Transverse colon (tissue), 4 donors: ENCODE results near the gene TCAF2. TPM values are rescaled to one million over a fixed set of nuclear protein-coding genes. Genes with fewer than 3 reads are reported as not detected.
"Not testable (repeated sequence)": the region's sequence is repeated elsewhere in the genome, so short reads cannot be mapped to it uniquely, and the experiment has no call there.

ENCODE experiments used
- DNase-seq: peaks from one replicate; pipeline ENCODE4 v3.0.0-alpha.2; 2019
- H3K27ac ChIP-seq, 4 donors: fragments of 200-600 bp; sonication (generic); 2 replicates each; pipeline ENCODE4 v1.5.1; 2016 to 2018; ENCODE audit warnings: inconsistent platforms in 4 of 4
- H3K27me3 ChIP-seq: fragments of 200-600 bp; sonication (generic); 2 replicates; pipeline ENCODE4 v1.5.1; 2017; ENCODE audit warnings: inconsistent platforms
- H3K36me3 ChIP-seq, 4 donors: fragments of 200-600 bp; sonication (generic); 2 replicates each; pipeline ENCODE4 v1.5.1; 2017 to 2019; ENCODE audit warnings: inconsistent platforms in 4 of 4
- H3K4me1 ChIP-seq, 4 donors: fragments of 200-600 bp; sonication (generic); 2 replicates each; pipeline ENCODE4 v1.5.1; 2017 to 2020; ENCODE audit warnings: inconsistent platforms in 4 of 4
- H3K4me3 ChIP-seq, 4 donors: fragments of 200-600 bp; sonication (generic); 1 replicate in 1 of 4; 2 replicates in 3 of 4; pipeline versions ENCODE4 v1.5.1 to v1.6.1; 2017 to 2019; ENCODE audit warnings: inconsistent platforms in 4 of 4
- H3K9me3 ChIP-seq, 2 donors: fragments of 200-600 bp; sonication (generic); 2 replicates each; pipeline ENCODE4 v1.5.1; 2017 to 2019; ENCODE audit warnings: inconsistent platforms in 2 of 2
- WGBS, 2 donors: methylation state at CpG; one replicate each; pipeline ENCODE4 v1.1.5; 2018; ENCODE audit warnings: low coverage in 1 of 2; 5-methylcytosine and 5-hydroxymethylcytosine counted together
- in situ Hi-C, 4 donors: fragments of 200-750 bp; cut with MboI; loops; one replicate each; pipeline versions ENCODE4 v1.15.0 to v1.15.1; 2017; ENCODE audit warnings: low sequenced_read_pairs in 3 of 4, low pct_ligation_motif_present in 1 of 4, low pct_unique_long_range_greater_than_20kb in 1 of 4
- intact Hi-C: fragments of 100-400 bp; cut with DNase I; formaldehyde crosslinking; loops from one replicate; pipeline ENCODE4 v1.15.1; 2023; ENCODE audit warnings: low total_unique reads
- total RNA-seq, 4 donors: library from RNA; depleted of rRNA; stranded (reverse); fragments of >200 nt; gene quantifications; one replicate each; pipeline ENCODE4 v1.1.0, GENCODE V29; 2016
- TF ChIP-seq, protein P1 (sequence below), 5 experiments: fragments of 200-600 bp in 3 of 5; fragments of 450-650 bp in 2 of 5; sonication (generic) in 3 of 5; IDR thresholded peaks; 1 replicate in 2 of 5; 2 replicates in 3 of 5; pipeline ENCODE4 v1.5.1; 2016 to 2017; ENCODE audit warnings: antibody characterized with exemption in 5 of 5, inconsistent platforms in 3 of 5, mild to moderate bottlenecking in 2 of 5, moderate library complexity in 1 of 5

Gene TCAF2
- total RNA-seq, 4 donors from 2014 or later: 1.6 to 3.4 (median 3.2) TPM

GRCh38 chr7:143620058-143620457 lies 716 bp upstream of the TCAF2 start:
- H3K27me3 ChIP-seq, intact Hi-C loops, H3K9me3 ChIP-seq, H3K27ac ChIP-seq, H3K4me1 ChIP-seq, in situ Hi-C loops, DNase-seq, H3K36me3 ChIP-seq: not testable (repeated sequence)
- H3K4me3 ChIP-seq: peak overlapping the region in 1 of 4 donors; percentile 34
- WGBS, 2 donors: no CpG with 5 or more reads among the region's 23 CpGs
- TF ChIP-seq, protein P1, sequence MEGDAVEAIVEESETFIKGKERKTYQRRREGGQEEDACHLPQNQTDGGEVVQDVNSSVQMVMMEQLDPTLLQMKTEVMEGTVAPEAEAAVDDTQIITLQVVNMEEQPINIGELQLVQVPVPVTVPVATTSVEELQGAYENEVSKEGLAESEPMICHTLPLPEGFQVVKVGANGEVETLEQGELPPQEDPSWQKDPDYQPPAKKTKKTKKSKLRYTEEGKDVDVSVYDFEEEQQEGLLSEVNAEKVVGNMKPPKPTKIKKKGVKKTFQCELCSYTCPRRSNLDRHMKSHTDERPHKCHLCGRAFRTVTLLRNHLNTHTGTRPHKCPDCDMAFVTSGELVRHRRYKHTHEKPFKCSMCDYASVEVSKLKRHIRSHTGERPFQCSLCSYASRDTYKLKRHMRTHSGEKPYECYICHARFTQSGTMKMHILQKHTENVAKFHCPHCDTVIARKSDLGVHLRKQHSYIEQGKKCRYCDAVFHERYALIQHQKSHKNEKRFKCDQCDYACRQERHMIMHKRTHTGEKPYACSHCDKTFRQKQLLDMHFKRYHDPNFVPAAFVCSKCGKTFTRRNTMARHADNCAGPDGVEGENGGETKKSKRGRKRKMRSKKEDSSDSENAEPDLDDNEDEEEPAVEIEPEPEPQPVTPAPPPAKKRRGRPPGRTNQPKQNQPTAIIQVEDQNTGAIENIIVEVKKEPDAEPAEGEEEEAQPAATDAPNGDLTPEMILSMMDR (IDR thresholded peaks at IDR 0.05): peak in 2 of 5 experiments; percentile 40 to 71

GRCh38 chr7:143621175-143621574 lies 401 bp downstream of the TCAF2 start:
- H3K27ac ChIP-seq: peak overlapping the region in 1 of 4 donors; percentile 62
- intact Hi-C loops, in situ Hi-C loops: not testable (repeated sequence)

GRCh38 chr7:143622130-143622529 lies 1.4 kb downstream of the TCAF2 start:
- H3K36me3 ChIP-seq, H3K4me1 ChIP-seq, intact Hi-C loops, H3K4me3 ChIP-seq, H3K9me3 ChIP-seq, in situ Hi-C loops, H3K27me3 ChIP-seq, DNase-seq, H3K27ac ChIP-seq: not testable (repeated sequence)
- no CpG with 5 or more reads among the region's 17 CpGs for WGBS, 2 donors

More at GRCh38 chr7:143621175-143621574, 401 bp downstream of the TCAF2 start:
- DNase-seq, H3K27me3 ChIP-seq, H3K4me1 ChIP-seq, H3K36me3 ChIP-seq, H3K9me3 ChIP-seq, H3K4me3 ChIP-seq: not testable (repeated sequence)
- WGBS, 2 donors: no CpG with 5 or more reads among the region's 16 CpGs

GRCh38 chr7:143630653-143631052 lies 9.9 kb downstream of the TCAF2 start:
- in situ Hi-C loops, H3K36me3 ChIP-seq, H3K4me3 ChIP-seq, H3K27ac ChIP-seq, DNase-seq, H3K4me1 ChIP-seq, H3K27me3 ChIP-seq, intact Hi-C loops, H3K9me3 ChIP-seq: not testable (repeated sequence)
- no CpG with 5 or more reads among the region's 5 CpGs for WGBS, 2 donors

DNA sequence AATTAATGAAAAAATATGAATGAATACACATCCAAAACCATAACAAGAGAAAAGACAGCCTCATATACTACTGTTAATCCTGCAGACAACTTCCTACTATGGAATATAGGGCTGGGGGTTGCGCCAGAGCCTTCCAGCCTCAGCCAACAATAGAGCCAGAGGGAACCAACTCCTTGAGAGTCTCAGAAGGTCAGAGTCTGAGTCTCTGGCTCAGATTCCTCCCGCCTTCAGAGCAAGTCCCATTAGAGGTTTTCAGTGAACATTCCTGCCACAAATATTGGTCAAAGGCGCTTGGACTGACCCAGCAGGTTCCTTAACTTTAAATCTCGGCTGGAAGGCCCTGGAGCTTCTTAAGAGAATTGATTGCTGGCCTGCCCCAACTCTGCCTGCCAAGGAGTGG lies 11.7 kb downstream of the TCAF2 start:
- H3K9me3 ChIP-seq, H3K4me3 ChIP-seq, H3K27me3 ChIP-seq, H3K36me3 ChIP-seq, H3K4me1 ChIP-seq, intact Hi-C loops, H3K27ac ChIP-seq, DNase-seq, in situ Hi-C loops: not testable (repeated sequence)
- WGBS, 2 donors: no CpG with 5 or more reads among the region's 4 CpGs

- intact Hi-C loops, H3K36me3 ChIP-seq, H3K9me3 ChIP-seq, H3K27ac ChIP-seq, in situ Hi-C loops, H3K4me3 ChIP-seq, H3K27me3 ChIP-seq, DNase-seq, H3K4me1 ChIP-seq: not testable (repeated sequence)
- WGBS, 2 donors: no CpG with 5 or more reads among the region's 6 CpGs
These were observed 12.3 kb downstream of the TCAF2 start for GRCh38 chr7:143633013-143633618.

GRCh38 chr7:143635364-143636240 lies 14.8 kb downstream of the TCAF2 start:
- H3K27ac ChIP-seq, H3K36me3 ChIP-seq, H3K4me1 ChIP-seq, DNase-seq, H3K4me3 ChIP-seq, H3K9me3 ChIP-seq, H3K27me3 ChIP-seq, intact Hi-C loops, in situ Hi-C loops: not testable (repeated sequence)
- no CpG with 5 or more reads among the region's 12 CpGs for WGBS, 2 donors

DNA sequence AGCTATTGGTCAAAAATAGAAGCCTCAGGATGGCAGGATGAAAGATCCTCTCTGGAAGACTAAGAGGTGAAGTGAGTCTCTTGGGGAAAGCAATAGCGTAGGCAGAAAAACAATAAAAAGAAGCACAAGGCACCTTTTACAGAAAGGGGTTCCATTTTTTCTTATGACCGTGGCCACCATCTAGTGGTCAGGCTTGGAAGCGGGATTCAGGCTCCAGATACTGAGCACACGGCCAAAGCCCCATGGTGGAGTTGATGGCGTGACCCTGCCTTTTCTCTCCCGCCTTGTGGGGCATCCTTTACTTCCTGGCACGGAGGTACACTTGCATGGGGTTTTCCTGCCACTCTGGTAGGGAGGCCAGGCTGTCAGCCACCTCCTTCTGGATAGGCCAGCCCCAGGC lies 18.6 kb downstream of the TCAF2 start:
- H3K36me3 ChIP-seq, H3K4me3 ChIP-seq, H3K27me3 ChIP-seq, DNase-seq, H3K9me3 ChIP-seq, in situ Hi-C loops, intact Hi-C loops, H3K4me1 ChIP-seq, H3K27ac ChIP-seq: not testable (repeated sequence)
- WGBS, 2 donors: no CpG with 5 or more reads among the region's 7 CpGs

GRCh38 chr7:143640528-143641189 lies 19.9 kb downstream of the TCAF2 start:
- in situ Hi-C loops, H3K36me3 ChIP-seq, DNase-seq, H3K27me3 ChIP-seq, H3K4me3 ChIP-seq, H3K4me1 ChIP-seq, intact Hi-C loops, H3K9me3 ChIP-seq, H3K27ac ChIP-seq: not testable (repeated sequence)
- WGBS, 2 donors: no CpG with 5 or more reads among the region's 9 CpGs
